ENCODE measurements around the gene PCDHA1.

PCDHA1 gene

GRCh38 chr5:140988608-140989007 is 202.7 kb downstream of the PCDHA1 start:
- TF ChIP-seq, protein P1, sequence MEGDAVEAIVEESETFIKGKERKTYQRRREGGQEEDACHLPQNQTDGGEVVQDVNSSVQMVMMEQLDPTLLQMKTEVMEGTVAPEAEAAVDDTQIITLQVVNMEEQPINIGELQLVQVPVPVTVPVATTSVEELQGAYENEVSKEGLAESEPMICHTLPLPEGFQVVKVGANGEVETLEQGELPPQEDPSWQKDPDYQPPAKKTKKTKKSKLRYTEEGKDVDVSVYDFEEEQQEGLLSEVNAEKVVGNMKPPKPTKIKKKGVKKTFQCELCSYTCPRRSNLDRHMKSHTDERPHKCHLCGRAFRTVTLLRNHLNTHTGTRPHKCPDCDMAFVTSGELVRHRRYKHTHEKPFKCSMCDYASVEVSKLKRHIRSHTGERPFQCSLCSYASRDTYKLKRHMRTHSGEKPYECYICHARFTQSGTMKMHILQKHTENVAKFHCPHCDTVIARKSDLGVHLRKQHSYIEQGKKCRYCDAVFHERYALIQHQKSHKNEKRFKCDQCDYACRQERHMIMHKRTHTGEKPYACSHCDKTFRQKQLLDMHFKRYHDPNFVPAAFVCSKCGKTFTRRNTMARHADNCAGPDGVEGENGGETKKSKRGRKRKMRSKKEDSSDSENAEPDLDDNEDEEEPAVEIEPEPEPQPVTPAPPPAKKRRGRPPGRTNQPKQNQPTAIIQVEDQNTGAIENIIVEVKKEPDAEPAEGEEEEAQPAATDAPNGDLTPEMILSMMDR (IDR thresholded peaks at IDR 0.05; ENCODE audit: borderline replicate concordance, extremely low read depth, low read length, poor library complexity, severe bottlenecking): no peak
- TF ChIP-seq EZH2 (IDR thresholded peaks at IDR 0.05; ENCODE audit: borderline replicate concordance, low read depth, low read length, severe bottlenecking): no peak

DNA sequence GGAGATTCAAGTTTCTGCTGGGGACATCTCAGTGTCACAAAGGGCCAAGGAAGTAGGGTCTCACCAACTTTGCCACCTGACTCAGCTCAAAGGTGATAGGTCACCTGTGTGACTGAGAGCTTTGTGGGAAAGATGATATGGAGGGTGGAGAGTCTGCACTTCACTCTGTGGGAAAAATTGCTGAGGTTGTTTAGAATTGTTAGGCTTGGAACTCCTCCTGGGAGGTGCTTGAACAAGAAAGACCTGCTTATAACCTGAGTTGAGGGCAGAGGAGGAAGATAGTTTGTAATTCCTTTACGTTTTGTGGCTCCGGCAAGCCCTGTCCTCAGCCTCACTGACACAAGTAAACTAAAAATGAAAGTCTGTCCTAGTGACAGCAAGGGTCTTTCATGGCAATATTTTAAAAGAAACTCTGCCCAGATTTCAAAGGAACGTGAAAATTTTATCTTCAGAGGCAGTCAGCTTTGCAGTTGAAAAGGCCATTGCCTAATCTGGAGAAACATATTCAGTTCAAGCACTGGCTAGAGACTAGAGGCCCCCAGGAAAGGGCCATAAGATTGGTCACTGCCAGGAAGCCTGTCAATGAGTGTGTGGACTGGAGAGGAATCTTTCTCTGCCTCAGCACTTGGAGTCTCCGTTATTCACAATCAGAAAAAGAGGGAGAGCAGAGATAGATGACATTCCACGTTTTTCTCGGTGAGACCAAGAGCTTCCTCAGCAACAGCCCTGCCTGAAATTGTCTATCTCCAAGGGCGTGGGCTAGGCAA is 203.5 kb downstream of the PCDHA1 start:
- peaks cover 5% of the 10 kb centered on the region for H3K27me3 ChIP-seq (ENCODE audit: insufficient read depth, low read length, poor library complexity)

More at GRCh38 chr5:140988608-140989007, 202.7 kb downstream of the PCDHA1 start:
- H3K4me1 ChIP-seq (ENCODE audit: insufficient read depth, low read length): no peaks in the 10 kb centered on the region
- no peaks in the 10 kb centered on the region for H3K36me3 ChIP-seq (ENCODE audit: insufficient read depth, low read length)
- no peak overlapping the region for H2AFZ ChIP-seq (ENCODE audit: low read depth, low read length)
- H3K4me3 ChIP-seq (ENCODE audit: low read depth in 1 of 2, low read length in 2 of 2): no peak overlapping the region
- H4K20me1 ChIP-seq (ENCODE audit: insufficient read depth, low read length): no peaks in the 10 kb centered on the region
- no peaks in the 10 kb centered on the region for H3K9me3 ChIP-seq (ENCODE audit: insufficient read depth, low read length, severe bottlenecking)
- H3K79me2 ChIP-seq (ENCODE audit: insufficient read depth, low read length): no peaks in the 10 kb centered on the region
- no peak overlapping the region for H3K9ac ChIP-seq (ENCODE audit: low read depth, low read length)
- no peak overlapping the region for H3K4me2 ChIP-seq (ENCODE audit: insufficient read depth, low read length)
- ATAC-seq (ENCODE audit: insufficient read depth, low read depth) (no peak), DNase-seq (no peak)
- no peak overlapping the region for H3K27ac ChIP-seq (ENCODE audit: low read length)
- peaks cover 5% of the 10 kb centered on the region for H3K27me3 ChIP-seq (ENCODE audit: insufficient read depth, low read length, poor library complexity)

GRCh38 chr5:140992828-140993227 is 206.9 kb downstream of the PCDHA1 start:
- Histone ChIP-seq H3K9ac (ENCODE audit: low read depth, low read length) (no peak overlapping the region), H4K20me1 (ENCODE audit: insufficient read depth, low read length) (no peaks in the 10 kb centered on the region), H3K36me3 (ENCODE audit: insufficient read depth, low read length) (no peaks in the 10 kb centered on the region), H3K27me3 (ENCODE audit: insufficient read depth, low read length, poor library complexity) (no peaks in the 10 kb centered on the region), H3K4me3 (ENCODE audit: low read depth in 1 of 2, low read length in 2 of 2) (no peak overlapping the region), H3K4me1 (ENCODE audit: insufficient read depth, low read length) (no peaks in the 10 kb centered on the region), H3K4me2 (ENCODE audit: insufficient read depth, low read length) (no peak overlapping the region), H3K27ac (ENCODE audit: low read length) (no peak overlapping the region), H3K79me2 (ENCODE audit: insufficient read depth, low read length) (no peaks in the 10 kb centered on the region), H2AFZ (ENCODE audit: low read depth, low read length) (no peak overlapping the region), H3K9me3 (ENCODE audit: insufficient read depth, low read length, severe bottlenecking) (no peaks in the 10 kb centered on the region)
- TF ChIP-seq, protein P1 (IDR thresholded peaks at IDR 0.05; ENCODE audit: borderline replicate concordance, extremely low read depth, low read length, poor library complexity, severe bottlenecking): no peak
- no peak for TF ChIP-seq EZH2 (IDR thresholded peaks at IDR 0.05; ENCODE audit: borderline replicate concordance, low read depth, low read length, severe bottlenecking)
- DNase-seq (no peak), ATAC-seq (ENCODE audit: insufficient read depth, low read depth) (no peak)

More for the DNA sequence above, 203.5 kb downstream of the PCDHA1 start:
- no peak overlapping the region for H3K27ac ChIP-seq (ENCODE audit: low read length)
- no peaks in the 10 kb centered on the region for H3K9me3 ChIP-seq (ENCODE audit: insufficient read depth, low read length, severe bottlenecking)
- DNase-seq (no peak), ATAC-seq (ENCODE audit: insufficient read depth, low read depth) (no peak)
- H3K36me3 ChIP-seq (ENCODE audit: insufficient read depth, low read length): no peaks in the 10 kb centered on the region
- H4K20me1 ChIP-seq (ENCODE audit: insufficient read depth, low read length): no peaks in the 10 kb centered on the region
- no peak overlapping the region for H3K4me3 ChIP-seq (ENCODE audit: low read depth in 1 of 2, low read length in 2 of 2)
- no peak overlapping the region for H3K9ac ChIP-seq (ENCODE audit: low read depth, low read length)
- TF ChIP-seq, protein P1 (IDR thresholded peaks at IDR 0.05; ENCODE audit: borderline replicate concordance, extremely low read depth, low read length, poor library complexity, severe bottlenecking): no peak
- TF ChIP-seq EZH2 (IDR thresholded peaks at IDR 0.05; ENCODE audit: borderline replicate concordance, low read depth, low read length, severe bottlenecking): no peak
- no peaks in the 10 kb centered on the region for H3K4me1 ChIP-seq (ENCODE audit: insufficient read depth, low read length)
- H3K4me2 ChIP-seq (ENCODE audit: insufficient read depth, low read length): no peak overlapping the region
- H2AFZ ChIP-seq (ENCODE audit: low read depth, low read length): no peak overlapping the region
- no peaks in the 10 kb centered on the region for H3K79me2 ChIP-seq (ENCODE audit: insufficient read depth, low read length)

All from DND-41 (cell line).